GM12801 (cell line): ENCODE data around the gene MRPS33.

ENCODE experiments used
- CTCF ChIP-seq: IDR thresholded peaks from one replicate; pipeline ENCODE4 v1.5.1; 2011; ENCODE audit warnings: control low read depth; ENCODE audit not compliant: insufficient read length; ENCODE audit errors: extremely low read depth

The MRPS33 gene

DNA sequence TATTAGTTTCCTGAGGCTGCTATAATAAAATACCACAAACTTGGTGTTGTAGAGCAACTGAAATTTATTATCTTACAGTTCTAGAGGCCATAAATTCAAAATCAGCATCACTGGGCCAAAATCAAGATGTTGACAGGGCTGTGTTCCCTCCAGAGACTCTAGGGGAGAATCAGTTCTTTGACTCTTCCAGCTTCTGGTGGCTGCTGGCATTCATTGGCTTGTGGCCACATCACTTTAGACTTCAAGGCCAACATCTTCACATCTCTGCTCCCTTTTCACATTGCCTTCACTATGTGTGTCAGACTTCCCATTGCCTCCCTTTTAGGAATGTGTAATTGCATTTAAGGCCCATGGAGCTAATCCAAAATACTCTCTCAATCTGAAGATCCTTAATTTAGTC lies 1.6 kb upstream of the MRPS33 start:
- no peak for TF ChIP-seq CTCF

GRCh38 chr7:141014125-141014523 lies 628 bp downstream of the MRPS33 start:
- TF ChIP-seq CTCF: no peak

GRCh38 chr7:141013345-141013715 lies 1.4 kb downstream of the MRPS33 start:
- no peak for TF ChIP-seq CTCF

DNA sequence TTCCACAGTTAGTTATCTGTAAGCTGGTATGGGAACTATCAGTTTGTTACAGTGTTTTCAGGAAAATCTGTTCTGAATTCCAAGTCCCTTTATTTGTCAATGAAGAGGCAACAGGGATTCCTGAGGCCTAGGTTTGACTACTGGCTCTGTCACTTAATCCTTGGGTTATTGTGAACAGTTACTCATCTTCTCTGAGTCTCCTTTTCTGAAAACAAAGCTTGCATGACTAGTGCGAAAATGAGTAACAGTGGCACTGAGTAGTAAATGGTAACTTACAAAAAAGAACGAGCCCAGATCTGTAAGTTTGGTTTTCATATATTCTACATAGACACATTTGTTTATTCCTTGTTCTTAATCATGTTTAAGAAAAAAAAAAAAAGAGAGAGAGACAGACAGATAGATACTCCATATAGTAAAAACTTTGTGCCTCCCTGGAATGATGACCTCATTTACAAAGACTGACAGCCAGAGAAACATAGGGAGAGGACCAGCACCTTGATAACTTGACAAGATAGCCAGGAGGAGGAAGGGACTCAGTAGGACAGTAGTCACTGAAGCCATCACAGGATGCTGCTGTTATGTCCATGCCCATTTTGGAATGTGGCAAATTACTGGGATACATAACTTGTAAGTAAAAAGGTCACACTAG lies 1.9 kb downstream of the MRPS33 start:
- no peak for TF ChIP-seq CTCF

GRCh38 chr7:141012044-141012685 lies 2.6 kb downstream of the MRPS33 start:
- no peak for TF ChIP-seq CTCF

GRCh38 chr7:141011443-141011842 lies 3.3 kb downstream of the MRPS33 start:
- TF ChIP-seq CTCF: no peak

GRCh38 chr7:141003172-141004065 lies 11.3 kb downstream of the MRPS33 start:
- TF ChIP-seq CTCF: no peak
